Uterus (tissue), 2 donors: ENCODE results near the gene OPTC.
A peak's percentile ranks its signal among the peaks of the same experiment; 100 is the strongest.
"Not testable (repeated sequence)": the region's sequence is repeated elsewhere in the genome, so short reads cannot be mapped to it uniquely, and the experiment has no call there.

Source experiments
- POLR2A ChIP-seq, 2 donors: fragments of 450-650 bp; IDR thresholded peaks; one replicate each; pipeline ENCODE4 v1.6.1; 2016; ENCODE audit warnings: antibody characterized with exemption in 2 of 2, mild to moderate bottlenecking in 1 of 2, moderate library complexity in 1 of 2
- TF ChIP-seq, protein P1 (sequence below), 4 experiments: fragments of 200-600 bp in 2 of 4; fragments of 450-650 bp in 2 of 4; sonication (generic) in 2 of 4; IDR thresholded peaks; one replicate each; pipeline ENCODE4 v1.5.1; 2016 to 2019; ENCODE audit warnings: antibody characterized with exemption in 4 of 4, mild to moderate bottlenecking in 2 of 4, moderate library complexity in 1 of 4

DNA sequence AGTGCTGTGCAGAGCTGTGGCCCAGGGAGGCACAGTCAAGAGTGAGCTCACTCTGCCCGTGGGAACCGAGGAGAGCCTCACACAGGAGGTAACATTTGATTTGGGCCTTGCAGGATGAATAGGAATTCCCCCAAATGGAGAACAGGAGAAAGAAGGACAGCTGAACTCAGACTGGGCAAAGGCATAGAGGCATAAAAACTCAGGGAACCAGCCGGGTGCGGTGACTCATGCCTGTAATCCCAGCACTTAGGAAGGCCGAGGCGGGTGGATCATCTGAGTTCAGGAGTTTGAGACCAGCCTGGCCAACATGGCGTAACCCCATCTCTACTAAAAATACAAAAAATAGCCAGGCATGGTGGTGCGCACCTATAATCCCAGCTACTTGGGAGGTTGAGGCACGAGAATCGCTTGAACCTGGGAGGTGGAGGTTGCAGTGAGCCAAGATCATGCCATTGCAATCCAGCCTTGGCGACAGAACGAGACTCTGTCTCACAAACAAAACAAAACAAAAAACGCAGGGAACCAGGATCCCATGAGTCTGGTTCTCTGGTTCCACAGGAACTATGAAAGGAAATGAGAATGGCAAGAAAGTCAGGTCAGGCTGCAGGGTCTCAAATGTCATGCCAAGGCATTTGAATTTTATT, 26.9 kb upstream of the OPTC start:
- TF ChIP-seq, protein P1, sequence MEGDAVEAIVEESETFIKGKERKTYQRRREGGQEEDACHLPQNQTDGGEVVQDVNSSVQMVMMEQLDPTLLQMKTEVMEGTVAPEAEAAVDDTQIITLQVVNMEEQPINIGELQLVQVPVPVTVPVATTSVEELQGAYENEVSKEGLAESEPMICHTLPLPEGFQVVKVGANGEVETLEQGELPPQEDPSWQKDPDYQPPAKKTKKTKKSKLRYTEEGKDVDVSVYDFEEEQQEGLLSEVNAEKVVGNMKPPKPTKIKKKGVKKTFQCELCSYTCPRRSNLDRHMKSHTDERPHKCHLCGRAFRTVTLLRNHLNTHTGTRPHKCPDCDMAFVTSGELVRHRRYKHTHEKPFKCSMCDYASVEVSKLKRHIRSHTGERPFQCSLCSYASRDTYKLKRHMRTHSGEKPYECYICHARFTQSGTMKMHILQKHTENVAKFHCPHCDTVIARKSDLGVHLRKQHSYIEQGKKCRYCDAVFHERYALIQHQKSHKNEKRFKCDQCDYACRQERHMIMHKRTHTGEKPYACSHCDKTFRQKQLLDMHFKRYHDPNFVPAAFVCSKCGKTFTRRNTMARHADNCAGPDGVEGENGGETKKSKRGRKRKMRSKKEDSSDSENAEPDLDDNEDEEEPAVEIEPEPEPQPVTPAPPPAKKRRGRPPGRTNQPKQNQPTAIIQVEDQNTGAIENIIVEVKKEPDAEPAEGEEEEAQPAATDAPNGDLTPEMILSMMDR (IDR thresholded peaks at IDR 0.05), result not testable (repeated sequence)
- peak in 1 of 2 donors; percentile 9 for TF ChIP-seq POLR2A (IDR thresholded peaks at IDR 0.05)
